Measurements from ENCODE around the gene TTC21A.
"Not testable (repeated sequence)": the region's sequence is repeated elsewhere in the genome, so short reads cannot be mapped to it uniquely, and the experiment has no call there.

The TTC21A gene, protein sequence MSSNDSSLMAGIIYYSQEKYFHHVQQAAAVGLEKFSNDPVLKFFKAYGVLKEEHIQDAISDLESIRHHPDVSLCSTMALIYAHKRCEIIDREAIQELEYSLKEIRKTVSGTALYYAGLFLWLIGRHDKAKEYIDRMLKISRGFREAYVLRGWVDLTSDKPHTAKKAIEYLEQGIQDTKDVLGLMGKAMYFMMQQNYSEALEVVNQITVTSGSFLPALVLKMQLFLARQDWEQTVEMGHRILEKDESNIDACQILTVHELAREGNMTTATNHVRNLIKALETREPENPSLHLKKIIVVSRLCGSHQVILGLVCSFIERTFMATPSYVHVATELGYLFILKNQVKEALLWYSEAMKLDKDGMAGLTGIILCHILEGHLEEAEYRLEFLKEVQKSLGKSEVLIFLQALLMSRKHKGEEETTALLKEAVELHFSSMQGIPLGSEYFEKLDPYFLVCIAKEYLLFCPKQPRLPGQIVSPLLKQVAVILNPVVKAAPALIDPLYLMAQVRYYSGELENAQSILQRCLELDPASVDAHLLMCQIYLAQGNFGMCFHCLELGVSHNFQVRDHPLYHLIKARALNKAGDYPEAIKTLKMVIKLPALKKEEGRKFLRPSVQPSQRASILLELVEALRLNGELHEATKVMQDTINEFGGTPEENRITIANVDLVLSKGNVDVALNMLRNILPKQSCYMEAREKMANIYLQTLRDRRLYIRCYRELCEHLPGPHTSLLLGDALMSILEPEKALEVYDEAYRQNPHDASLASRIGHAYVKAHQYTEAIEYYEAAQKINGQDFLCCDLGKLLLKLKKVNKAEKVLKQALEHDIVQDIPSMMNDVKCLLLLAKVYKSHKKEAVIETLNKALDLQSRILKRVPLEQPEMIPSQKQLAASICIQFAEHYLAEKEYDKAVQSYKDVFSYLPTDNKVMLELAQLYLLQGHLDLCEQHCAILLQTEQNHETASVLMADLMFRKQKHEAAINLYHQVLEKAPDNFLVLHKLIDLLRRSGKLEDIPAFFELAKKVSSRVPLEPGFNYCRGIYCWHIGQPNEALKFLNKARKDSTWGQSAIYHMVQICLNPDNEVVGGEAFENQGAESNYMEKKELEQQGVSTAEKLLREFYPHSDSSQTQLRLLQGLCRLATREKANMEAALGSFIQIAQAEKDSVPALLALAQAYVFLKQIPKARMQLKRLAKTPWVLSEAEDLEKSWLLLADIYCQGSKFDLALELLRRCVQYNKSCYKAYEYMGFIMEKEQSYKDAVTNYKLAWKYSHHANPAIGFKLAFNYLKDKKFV (N-terminal part only)

DNA sequence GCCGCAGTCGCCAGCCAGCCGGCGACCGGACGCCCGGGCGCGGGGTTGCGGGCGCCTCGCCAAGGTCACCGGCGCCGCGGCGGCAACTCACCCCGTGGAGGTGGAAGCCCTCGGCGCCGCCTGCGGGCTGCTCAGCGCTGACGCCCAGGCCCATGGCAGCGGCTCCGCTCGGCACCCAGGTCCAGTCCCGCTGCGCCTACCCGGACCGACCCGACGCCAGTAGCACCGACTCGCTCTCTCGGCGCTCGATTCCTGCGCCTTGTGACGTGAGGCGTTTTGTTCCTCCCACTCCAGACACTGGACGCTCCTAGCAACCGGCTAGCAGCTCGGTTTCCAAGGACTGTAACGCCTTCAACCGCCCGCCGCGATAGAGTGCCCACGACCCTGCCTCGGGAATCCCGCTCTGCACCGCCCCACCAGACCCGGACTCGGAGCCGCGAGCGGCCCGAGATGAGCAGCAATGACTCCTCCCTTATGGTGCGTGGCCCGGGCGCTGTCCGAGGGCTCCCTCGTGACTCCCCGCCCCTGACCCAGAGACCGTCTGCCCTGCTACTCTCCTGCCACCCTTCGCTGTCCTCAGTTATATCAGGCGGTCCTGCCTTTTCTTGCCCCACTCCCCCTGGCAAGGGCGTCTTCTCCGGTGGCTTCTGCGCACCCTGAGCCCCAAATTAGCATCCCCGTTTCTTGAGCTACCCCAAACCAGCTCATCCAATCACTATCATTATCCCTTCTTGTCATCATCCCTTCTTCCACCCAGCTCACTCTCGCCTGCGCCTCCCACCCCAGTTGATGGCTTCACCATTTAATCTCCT lies at the start of gene TTC21A, which contains the start of gene GORASP1:
TTC21A (plus strand) TSS at position 293 of the 812 bp plus-strand sequence; CDS start at position 451, 158 bp downstream.
GORASP1 (minus strand) TSS at position 240 of the 812 bp plus-strand sequence; CDS start at position 154, 86 bp downstream.
- peak; percentile 61 for DNase-seq (ENCODE audit: low read depth, low spot score)

DNA sequence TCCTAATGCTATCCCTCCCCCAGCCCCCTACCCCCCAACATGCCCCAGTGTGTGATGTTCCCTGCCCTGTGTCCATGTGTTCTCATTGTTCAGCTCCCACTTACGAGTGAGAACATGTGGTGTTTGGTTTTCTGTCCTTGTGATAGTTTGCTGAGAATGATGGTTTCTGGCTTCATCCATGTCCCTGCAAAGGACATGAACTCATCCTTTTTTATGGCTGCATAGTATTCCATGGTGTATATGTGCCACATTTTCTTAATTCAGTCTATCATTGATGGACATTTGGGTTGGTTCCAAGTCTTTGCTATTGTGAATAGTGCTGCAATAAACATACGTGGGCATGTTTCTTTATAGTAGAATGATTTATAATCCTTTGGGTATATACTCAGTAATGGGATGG lies 46.3 kb upstream of the TTC21A start:
- not testable (repeated sequence) for DNase-seq (ENCODE audit: low read depth, low spot score)

DNA sequence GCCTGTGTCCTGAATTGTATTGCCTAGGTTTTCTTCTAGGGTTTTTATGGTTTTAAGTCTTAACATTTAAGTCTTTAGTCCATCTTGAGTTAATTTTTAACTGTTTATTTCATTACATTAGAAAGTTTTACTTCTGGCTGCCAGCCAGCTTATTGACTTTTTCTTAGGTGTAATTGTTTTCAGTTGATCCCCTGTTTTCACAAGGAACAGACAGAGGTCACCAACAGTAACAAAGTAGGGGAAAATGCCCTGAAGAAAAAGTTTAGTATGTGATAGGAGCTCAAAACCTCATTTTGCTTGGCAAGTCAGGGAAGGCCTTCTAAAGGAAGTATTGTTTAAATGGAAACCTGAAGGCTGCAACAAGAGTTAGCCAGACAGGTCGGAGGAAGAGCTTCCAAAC lies 45.3 kb upstream of the TTC21A start:
- no peak for DNase-seq (ENCODE audit: low read depth, low spot score)

DNA sequence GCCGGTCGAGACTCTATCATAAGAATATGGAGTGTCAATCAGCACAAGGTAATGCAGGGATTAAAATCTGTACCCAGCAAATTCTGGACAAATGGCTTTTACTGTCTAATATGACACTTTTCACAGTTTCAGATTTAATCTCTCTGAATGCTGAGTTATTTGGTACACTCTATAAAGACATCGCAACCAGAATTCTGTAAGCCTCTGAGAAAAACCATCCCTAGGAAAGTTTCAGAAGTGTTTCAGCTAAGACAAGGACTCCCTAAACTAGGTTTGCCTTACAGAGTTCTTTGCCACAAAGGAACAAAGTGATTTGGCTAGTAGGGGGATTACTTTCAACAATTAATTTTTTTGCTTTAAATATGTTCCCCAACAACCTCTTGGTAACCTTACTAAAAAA lies 44.3 kb upstream of the TTC21A start:
- no peak for DNase-seq (ENCODE audit: low read depth, low spot score)

DNA sequence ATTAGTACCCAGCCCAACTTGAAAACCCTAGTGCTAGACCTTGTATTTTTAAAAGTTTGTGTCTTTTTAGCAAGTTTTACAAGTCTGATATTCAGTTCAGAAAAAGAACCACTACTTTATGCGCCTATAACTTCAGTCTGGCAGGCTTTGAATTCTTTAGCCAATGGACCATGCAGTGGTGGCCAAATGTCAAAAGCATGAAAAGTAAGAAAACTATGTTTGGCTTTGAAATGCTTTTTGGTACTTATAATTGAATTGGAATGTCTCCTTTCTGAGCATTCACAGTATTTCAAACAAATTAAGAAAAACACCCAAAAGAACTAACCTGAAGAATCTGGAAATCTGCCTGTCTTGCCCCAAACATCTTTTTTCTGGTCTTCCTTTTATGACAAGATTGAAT lies 42.8 kb upstream of the TTC21A start:
- DNase-seq (ENCODE audit: low read depth, low spot score) = no peak

DNA sequence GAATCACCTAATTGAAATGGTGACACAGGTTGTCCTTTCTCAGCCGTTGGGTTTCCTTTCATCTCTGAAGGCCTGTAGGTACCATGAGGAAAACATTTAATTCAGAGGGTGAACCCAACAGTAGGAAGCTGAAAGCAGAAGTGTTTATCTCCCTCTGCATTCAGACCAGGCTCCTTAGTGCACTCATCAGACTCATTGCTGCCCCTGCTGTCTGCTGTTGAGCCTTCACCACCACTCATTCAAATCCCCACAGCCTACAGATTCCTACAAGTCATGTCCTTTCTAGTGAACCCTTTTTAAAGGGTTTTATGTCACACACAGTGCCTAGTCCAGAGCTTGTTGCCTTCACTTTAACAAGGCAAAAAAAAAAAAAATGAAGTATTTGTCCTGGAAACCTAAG lies 42.3 kb upstream of the TTC21A start:
- DNase-seq (ENCODE audit: low read depth, low spot score) = no peak

DNA sequence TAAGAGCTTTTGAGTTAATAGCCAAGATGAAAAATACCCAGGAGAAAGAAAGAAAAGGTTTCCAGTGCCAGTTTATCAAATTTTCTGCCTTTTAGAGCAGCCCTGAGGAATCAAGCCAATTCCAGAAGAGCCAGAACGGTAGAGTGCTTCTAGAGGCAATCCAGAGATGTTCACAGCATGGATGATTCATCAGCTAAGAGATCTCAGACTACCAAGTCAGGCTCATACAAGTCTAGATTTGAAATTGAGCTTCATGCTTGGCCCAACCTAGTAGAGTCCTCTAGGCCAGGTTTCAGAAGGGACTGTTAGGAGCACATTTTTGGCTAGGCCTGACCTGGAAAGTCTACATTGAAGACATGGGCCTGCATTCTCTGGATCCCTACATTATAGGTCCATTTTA lies 40.2 kb upstream of the TTC21A start:
- DNase-seq (ENCODE audit: low read depth, low spot score) = no peak

DNA sequence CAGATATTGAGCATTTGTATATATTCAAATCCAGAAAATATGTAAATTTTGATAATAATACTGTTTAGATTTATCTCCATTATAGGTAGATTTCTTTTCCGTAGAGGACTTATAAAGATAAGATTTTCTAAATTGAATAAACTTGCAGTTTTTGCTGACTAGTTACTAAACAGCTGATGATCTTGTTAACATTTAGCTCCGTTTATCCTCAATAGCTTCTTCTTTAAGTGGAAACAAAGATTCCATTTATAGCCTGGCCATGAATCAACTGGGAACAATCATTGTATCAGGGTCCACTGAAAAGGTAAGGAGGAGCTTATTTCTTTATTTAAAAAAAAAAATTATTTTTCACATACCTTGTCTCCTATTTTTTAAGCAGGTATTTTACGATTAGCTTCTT lies 38.9 kb upstream of the TTC21A start:
- DNase-seq (ENCODE audit: low read depth, low spot score) = no peak

DNA sequence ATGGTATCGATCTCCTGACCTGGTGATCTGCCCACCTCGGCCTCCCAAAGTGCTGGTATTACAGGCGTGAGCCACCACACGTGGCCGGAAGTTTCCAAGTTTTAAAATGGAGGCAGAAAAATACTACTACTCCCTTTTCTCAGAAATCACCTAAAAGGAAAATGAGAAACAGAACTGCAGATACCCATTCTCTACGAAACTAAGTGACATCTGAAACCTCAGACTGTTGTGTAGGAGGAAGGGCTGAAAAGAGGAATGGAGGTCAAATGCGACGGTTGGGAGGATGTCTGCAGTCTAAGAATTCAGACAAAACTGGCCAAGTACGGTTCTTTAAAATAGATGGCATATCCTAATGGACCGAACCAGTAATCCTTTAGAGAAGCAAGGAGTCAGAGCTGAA lies 31.6 kb upstream of the TTC21A start:
- no peak for DNase-seq (ENCODE audit: low read depth, low spot score)

DNA sequence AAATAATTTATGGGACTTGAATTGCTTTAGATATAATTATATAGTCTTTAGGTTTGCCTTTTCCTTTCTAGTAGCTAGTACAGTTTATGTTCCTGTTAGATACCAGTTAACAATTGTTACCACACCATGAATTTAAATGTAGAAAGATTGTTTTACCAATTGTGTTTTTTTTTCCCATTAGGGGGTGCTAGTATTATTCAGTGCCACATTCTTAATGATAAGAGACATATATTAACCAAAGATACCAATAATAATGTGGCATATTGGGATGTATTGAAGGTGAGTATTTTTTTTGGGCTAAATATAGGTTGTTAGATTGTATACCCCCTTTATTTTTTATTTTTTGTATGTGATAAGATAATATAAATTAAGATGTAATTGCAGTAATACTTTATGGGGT lies 27.9 kb upstream of the TTC21A start:
- no peak for DNase-seq (ENCODE audit: low read depth, low spot score)

DNA sequence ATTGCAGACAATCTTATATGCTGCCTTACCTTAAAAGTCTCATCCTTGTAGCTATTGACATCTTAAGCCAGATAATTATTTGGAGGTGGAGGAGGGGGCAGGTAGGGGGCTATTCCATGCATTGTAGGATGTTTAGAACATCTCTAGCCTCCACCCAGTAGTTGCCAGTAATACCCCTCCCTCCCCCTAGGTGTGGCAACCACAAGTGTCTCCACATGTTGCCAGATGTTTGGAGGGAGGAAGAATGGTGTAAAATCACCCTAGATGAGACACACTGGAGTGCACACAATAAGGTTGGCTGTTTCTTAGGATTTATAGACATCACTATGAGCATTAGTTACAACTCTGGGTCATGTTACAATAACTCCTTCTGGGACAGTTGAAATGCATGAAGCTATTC lies 27.5 kb upstream of the TTC21A start:
- no peak for DNase-seq (ENCODE audit: low read depth, low spot score)

DNA sequence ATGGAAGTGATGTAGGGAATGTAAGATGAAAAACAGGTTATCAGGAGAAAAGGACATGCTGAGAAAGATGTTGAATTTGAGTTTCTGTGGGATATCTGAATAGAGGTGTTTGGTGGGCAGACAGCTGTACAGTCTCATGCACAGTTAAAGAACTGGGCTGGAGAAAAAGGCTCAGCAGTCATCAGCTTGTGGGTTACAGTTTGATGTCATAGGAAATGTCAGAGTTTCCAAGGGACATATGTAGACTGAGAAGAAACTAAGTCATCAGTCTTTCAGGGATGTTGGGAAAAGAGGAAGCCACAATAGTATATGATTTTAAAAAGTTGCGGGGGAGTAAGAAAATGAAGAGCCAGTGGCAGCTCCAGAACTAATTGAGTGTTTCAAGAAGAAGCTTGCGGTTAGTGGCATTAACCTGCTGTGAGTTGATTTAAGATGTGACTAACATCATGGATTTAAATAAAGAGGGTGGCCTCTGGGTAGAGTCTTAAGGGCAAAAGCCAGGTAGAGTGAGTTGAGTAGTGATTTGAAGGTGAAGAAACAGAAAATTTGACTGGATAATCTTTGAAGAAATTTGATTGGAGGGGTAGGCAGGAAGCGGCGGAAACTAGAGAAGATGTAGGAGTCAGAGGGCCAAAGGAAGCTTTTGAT lies 24.7 kb upstream of the TTC21A start:
- DNase-seq (ENCODE audit: low read depth, low spot score) = no peak

DNA sequence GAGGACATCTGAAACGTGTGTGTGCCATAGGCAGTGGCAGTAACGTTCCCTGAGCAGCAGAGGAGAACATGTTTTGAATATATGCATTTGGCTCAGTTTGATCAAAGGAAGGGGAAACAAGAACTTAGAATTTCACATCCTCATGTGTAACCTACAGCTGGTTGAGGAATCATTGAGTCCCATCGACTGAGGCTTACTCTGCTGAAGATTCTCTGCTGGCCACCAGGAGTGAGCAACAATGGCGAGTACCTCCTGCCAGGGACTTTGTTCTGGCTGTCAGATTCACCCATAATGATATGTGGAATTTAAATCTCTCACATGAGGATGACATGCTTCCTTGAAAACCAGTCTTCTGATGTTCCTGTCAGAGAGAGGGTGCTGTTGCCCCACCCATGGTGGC lies 21.3 kb upstream of the TTC21A start:
- no peak for DNase-seq (ENCODE audit: low read depth, low spot score)

DNA sequence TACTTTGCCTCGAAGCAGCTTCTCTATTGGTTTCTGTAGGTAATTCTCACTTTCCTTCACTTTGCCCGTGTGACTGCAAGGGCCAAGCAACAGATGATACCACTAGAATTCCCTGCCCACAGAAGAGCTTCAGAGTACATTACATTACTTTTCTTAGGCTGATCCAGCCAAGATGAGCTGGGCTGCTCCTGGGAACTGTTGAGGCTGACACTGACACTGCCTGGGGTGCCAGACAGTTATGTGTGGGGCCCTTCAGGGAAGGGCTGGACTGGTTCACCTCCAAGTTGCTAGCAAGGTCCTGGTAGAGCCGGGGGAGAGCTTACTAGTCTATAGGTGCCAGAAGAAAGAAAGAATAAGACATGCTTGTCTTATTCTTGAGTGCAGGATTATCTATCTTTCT lies 19.0 kb upstream of the TTC21A start:
- DNase-seq (ENCODE audit: low read depth, low spot score) = no peak

DNA sequence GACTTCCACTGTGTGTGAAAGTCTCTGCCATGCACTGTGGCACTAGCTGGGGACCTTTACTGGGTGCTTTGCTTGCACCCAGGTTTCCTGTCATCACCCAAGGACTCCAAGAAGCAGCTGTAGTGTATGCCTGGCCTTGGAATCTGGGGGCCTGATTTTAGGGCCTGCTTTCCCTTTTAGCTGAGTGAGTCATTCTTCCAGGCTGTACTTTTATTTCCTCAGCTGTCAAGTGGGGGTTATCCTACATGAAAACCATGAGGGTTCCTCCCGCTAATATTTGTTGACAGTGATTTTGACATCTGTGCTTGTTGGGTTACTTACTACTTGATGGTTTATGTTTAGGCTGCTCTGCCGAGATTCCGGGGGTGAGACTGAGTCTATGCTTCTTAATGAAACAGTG lies 18.6 kb upstream of the TTC21A start:
- no peak for DNase-seq (ENCODE audit: low read depth, low spot score)

DNA sequence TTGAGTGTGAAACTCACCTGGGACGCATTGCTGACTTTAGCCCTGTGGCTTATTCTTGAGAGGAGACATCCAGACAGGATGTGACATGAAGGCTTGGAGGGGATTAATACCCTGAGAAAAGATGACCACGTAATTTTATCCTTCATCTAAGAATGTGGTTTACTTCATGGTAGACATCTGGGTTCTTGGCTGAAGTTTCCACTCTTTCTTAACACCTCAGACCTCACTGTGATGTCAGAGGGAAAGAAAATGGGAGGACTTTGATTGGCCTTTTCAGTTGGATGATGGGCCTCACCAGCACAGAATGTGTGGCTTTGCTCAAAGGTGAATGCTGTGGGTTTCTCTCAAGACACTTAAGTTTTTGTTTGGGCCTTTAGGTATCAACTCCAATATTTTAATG lies 16.6 kb upstream of the TTC21A start:
- DNase-seq (ENCODE audit: low read depth, low spot score) = no peak

DNA sequence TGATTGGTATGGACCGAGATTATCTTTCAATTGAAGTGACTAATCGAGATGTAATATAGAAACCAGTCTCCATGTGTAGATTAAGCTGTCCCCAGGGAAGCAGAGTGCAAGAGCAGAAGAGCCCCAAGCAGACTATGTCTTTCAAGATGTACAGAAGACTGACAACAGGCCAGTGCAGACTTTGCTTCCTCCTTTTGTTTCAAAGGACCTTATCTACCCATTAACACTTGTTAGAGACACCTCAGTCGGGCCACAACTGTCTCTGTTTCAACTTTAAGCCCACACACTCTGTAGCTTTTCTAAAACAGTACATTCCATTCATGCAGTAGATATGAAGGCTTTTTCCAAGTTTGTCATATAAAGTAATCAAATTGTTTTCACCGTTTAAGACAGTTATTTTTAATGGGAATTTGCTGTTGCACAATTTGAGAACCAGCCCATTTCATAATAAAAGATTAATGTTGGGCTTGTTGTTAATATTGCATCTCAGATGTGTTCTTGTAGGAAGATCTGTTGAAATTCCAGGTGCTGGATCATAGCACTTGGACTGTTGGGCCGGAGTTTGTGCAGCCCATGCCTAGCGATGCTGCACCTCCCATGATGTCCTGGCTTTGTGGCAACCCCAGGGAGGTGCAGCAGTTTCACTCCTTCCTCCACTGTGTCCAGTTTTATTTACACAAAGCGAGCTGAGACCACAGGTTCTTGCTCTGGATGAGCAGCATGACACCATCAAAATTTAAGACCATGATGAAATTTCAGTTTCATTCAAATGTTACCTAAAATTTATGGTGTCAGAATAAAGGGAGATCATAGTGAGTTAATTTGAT lies 12.4 kb upstream of the TTC21A start:
- no peak for DNase-seq (ENCODE audit: low read depth, low spot score)

DNA sequence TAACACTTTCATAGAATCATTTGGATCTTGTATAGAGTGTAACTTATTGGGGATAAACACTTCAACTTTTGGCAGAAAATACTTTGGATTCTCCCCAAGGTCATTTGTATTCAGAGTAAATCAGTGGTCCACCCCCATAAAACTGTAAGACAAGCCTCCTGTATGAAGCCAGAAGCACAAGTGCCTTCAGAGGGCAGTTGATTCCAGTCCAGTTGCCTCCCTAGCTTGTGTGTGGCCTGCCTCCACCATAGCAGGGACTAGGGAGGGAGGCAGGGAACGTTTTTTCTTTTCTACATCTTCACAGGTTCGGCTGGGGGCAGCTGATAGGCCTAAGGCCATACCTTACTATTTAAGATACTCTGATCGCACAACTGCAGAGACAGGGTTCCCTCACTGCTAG lies 11.7 kb upstream of the TTC21A start:
- no peak for DNase-seq (ENCODE audit: low read depth, low spot score)

DNA sequence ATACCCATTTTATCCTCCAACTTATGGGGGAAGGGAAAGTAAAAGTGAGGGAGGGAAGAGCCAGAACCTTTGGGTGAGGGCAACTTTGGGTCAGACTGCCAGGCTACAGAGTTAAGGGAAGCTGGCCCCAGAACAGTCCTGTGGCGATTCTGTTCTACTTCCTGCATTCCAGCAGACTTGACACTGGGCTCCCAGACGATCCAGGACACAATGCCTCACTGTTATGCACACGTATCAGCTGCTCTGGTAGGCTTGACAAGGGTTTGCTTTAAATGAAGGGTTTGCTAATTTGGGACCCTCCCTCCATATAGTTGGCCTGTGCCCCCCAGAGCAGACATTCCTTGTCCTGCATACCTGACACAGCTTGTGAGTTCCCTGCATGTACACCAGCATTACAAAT lies 10.7 kb upstream of the TTC21A start:
- DNase-seq (ENCODE audit: low read depth, low spot score) = no peak

Measured in smooth muscle cell of the brain vasculature (primary cell).